Adrenal gland (tissue), 12 donors: ENCODE results near the gene SAMD4A. TPM values are rescaled to one million over a fixed set of nuclear protein-coding genes. Genes with fewer than 3 reads are reported as not detected.

ENCODE experiments used
- DNase-seq, 7 donors: peaks; one replicate each; pipeline ENCODE4 v3.0.0-alpha.2; 2019 to 2020
- H3K27ac ChIP-seq, 5 donors: fragments of 200-600 bp; sonication (generic) in 4 of 5; 1 replicate in 3 of 5; 2 replicates in 2 of 5; pipeline versions ENCODE4 v1.5.1 to v1.8.0; 2016 to 2020; ENCODE audit warnings: mild to moderate bottlenecking in 1 of 5
- H3K27me3 ChIP-seq: fragments of 200-600 bp; 2 replicates; pipeline ENCODE4 v1.8.0; 2021
- H3K36me3 ChIP-seq, 2 donors: fragments of 200-600 bp; replicated peaks in 1 of 2; 1 replicate in 1 of 2; 2 replicates in 1 of 2; pipeline versions ENCODE4 v1.5.1 to v1.8.0; 2018 to 2022
- H3K4me1 ChIP-seq, 2 donors: fragments of 200-600 bp; replicated peaks in 1 of 2; 1 replicate in 1 of 2; 2 replicates in 1 of 2; pipeline versions ENCODE4 v1.5.1 to v1.8.0; 2018 to 2021
- H3K4me3 ChIP-seq, 4 donors: fragments of 200-600 bp; sonication (generic) in 3 of 4; one replicate each; pipeline ENCODE4 v1.5.1; 2016 to 2018
- H3K9me3 ChIP-seq, 3 donors: fragments of 200-600 bp; sonication (generic) in 1 of 3; replicated peaks in 1 of 3; 1 replicate in 2 of 3; 2 replicates in 1 of 3; pipeline versions ENCODE4 v1.5.1 to v1.8.0; 2016 to 2021
- POLR2A ChIP-seq, 2 donors: fragments of 450-650 bp; IDR thresholded peaks; one replicate each; pipeline ENCODE4 v1.6.1; 2017; ENCODE audit warnings: antibody characterized with exemption in 2 of 2, mild to moderate bottlenecking in 2 of 2, moderate library complexity in 1 of 2
- WGBS, 4 donors: extraction: QIAGEN DNeasy Blood & Tissue Kit in 2 of 4; methylation state at CpG; one replicate each; pipeline versions ENCODE4 v1.1.5 to v1.1.7; 2013 to 2017; 5-methylcytosine and 5-hydroxymethylcytosine counted together
- intact Hi-C, 2 donors: fragments of 100-400 bp; cut with DNase I; formaldehyde crosslinking; loops; one replicate each; pipeline versions ENCODE4 v1.14.1 to v1.15.0; 2022 to 2023
- polyA plus RNA-seq, 3 donors: library from polyadenylated mRNA; stranded (reverse); fragments of 200-250 nt in 2 of 3; fragments of 350-450 nt in 1 of 3; fragmentation: Illumina TruSeq in 1 of 3; extraction: RNeasy Lipid Tissue Mini Kit (QIAGEN cat#74804) in 1 of 3; gene quantifications; one replicate each; pipeline ENCODE4 v1.2.3, GENCODE V29; 2013 to 2014
- total RNA-seq, 9 donors: library from RNA; depleted of rRNA in 4 of 9; stranded (reverse); fragments of >200 nt in 4 of 9; fragments of 120-200 nt in 1 of 9; fragmentation: NEBNext Ultra II Directional in 1 of 9; extraction: Animal tissue kit (Norgen Biotek cat#: 25700) in 1 of 9; gene quantifications; one replicate each; pipeline versions ENCODE4 v1.1.0 to v1.2.4, GENCODE V29; 2013 to 2023
- TF ChIP-seq, protein P1 (sequence below), 6 experiments: fragments of 450-650 bp in 4 of 6; fragments of 200-600 bp in 2 of 6; sonication (generic) in 1 of 6; IDR thresholded peaks; 1 replicate in 5 of 6; 2 replicates in 1 of 6; pipeline versions ENCODE4 v1.5.1 to v1.8.0; 2016 to 2021; ENCODE audit warnings: antibody characterized with exemption in 6 of 6, mild to moderate bottlenecking in 2 of 6, moderate library complexity in 1 of 6
- donor health status: healthy with polysubstance abuse.
- donor health status: Bipolar disorder and iron deficiency.
- donor health status: DM: yes; HTN: yes; CAD: no.
- donor health status: DM: no; HTN: no; CAD: no.
- donor health status: DM: no; HTN: no; CAD: no.
- donor health status: DM: yes; HTN: yes; CAD: no.

Gene SAMD4A
- total and polyA plus RNA-seq, 12 donors = 2.2 to 13.2 (median 8.3) TPM

DNA sequence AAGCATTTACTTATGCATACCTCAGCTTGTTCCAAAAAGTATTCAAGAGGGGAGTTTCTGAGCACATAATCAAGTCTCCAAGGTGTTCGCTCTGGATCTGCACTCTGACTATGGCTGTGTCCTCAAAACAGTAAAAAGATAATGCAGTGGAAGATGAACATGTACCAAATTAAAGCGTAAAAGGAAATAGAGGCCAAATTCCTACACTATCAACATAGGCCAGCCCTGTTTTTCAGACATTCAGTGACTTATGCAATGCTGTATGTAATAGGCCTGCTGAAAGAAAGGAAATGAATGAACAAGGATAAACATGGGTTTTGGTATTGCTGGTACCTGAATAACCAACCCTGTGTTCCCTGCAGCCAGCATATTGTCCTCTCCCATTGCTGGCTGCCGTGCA is 115.7 kb downstream of the SAMD4A start:
- WGBS, 4 donors = 88 to 100% (median 94%) methylated on average over 2 to 3 of the region's 3 CpGs
- intact Hi-C loops = no loop called here
- H3K36me3 ChIP-seq = no peaks in the 10 kb centered on the region
- no peaks in the 10 kb centered on the region for H3K27me3 ChIP-seq
- no peak for DNase-seq
- no peak overlapping the region for H3K4me3 ChIP-seq
- no peak overlapping the region for H3K27ac ChIP-seq
- peaks cover 20 to 41% of the 10 kb centered on the region in 2 donors for H3K4me1 ChIP-seq
- H3K9me3 ChIP-seq = no peaks in the 10 kb centered on the region
- no peak for TF ChIP-seq POLR2A (IDR thresholded peaks at IDR 0.05)
- TF ChIP-seq, protein P1, sequence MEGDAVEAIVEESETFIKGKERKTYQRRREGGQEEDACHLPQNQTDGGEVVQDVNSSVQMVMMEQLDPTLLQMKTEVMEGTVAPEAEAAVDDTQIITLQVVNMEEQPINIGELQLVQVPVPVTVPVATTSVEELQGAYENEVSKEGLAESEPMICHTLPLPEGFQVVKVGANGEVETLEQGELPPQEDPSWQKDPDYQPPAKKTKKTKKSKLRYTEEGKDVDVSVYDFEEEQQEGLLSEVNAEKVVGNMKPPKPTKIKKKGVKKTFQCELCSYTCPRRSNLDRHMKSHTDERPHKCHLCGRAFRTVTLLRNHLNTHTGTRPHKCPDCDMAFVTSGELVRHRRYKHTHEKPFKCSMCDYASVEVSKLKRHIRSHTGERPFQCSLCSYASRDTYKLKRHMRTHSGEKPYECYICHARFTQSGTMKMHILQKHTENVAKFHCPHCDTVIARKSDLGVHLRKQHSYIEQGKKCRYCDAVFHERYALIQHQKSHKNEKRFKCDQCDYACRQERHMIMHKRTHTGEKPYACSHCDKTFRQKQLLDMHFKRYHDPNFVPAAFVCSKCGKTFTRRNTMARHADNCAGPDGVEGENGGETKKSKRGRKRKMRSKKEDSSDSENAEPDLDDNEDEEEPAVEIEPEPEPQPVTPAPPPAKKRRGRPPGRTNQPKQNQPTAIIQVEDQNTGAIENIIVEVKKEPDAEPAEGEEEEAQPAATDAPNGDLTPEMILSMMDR (IDR thresholded peaks at IDR 0.05) = no peak

DNA sequence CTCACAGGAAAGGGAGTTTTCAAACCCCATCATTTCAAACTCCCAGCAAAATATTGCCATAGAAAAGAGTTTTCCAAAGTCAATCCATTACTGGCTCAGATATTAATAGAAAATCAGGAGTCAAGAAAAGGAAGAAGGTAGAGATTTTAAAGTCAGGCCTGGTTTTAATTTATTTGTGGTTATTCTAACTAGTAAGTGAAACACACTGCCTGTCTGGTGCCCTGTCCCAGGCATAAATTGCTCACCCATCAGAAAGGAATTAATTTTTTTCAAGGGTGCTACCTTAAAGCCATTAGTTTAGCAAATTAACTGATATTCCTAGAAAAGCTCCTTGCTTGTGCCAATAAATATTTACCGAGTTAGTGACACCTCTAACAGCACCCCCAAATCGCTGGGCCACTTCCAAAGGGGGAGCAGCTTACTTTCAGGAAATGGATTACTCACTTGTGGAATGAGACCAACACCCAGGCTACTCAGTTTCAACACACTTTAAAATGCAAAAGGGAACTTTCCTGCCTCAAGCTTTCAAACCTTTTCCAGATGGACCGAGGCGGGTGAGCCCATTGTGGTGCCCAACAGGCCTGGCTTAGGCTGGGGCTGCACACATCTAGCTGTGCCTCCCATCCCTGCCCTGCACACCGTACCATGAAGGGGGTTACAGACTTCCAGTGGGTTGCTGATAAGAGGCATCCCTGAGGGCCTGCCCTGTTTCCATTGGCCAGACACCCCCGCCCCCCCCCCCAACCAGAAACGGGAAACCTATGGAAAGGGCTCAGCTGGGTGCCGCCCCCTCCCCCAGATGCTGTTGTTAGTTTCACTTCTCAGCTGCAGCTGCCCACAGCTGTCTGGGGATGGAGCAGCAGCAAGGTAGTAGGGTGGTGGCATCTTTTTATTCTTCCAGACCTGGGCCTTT is 117.2 kb downstream of the SAMD4A start:
- TF ChIP-seq, protein P1 (IDR thresholded peaks at IDR 0.05) = no peak
- TF ChIP-seq POLR2A (IDR thresholded peaks at IDR 0.05) = no peak
- Histone ChIP-seq H3K4me3 (no peak overlapping the region), H3K9me3 (no peaks in the 10 kb centered on the region), H3K36me3 (no peaks in the 10 kb centered on the region), H3K4me1 (peaks cover 20 to 36% of the 10 kb centered on the region in 2 donors), H3K27me3 (no peaks in the 10 kb centered on the region), H3K27ac (peak overlapping the region in 2 of 5 donors; percentile 63 to 91)
- 48 to 57% (median 54%) methylated on average over 5 to 8 of the region's 8 CpGs for WGBS, 4 donors
- intact Hi-C loops = no loop called here
- DNase-seq = peak in 4 of 7 donors; percentile 25 to 60 (median 30)

DNA sequence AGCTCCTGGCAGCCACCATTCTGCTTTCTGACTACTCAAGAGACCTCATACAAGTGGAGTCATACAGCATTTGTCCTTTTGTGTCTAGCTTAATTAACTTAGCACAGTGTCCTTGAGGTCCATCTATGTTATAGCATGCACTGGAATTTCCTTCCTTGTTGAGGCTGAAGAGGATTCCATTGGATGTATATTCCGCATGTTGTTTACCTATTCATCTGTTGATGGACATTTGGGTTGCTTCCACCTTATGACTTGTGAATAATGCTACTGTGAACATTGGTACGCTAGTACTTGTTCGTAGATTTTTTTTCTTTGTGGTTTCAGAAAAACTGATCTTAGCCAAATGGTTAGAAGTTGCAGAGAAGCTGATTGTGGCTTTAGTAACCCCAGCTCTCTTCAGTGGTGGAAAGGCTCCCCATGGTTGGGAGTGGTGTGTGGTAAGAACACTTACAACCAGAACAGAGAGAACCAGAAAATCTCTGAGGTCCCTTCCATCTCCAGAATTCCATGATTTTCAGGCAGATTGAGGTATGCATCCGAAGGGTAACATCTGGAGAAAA is 118.4 kb downstream of the SAMD4A start:
- intact Hi-C loops = no loop called here
- Histone ChIP-seq H3K4me1 (peaks cover 20 to 36% of the 10 kb centered on the region in 2 donors), H3K36me3 (no peaks in the 10 kb centered on the region), H3K9me3 (no peaks in the 10 kb centered on the region), H3K27ac (peak overlapping the region; percentile 71 to 91 (median 90)), H3K4me3 (no peak overlapping the region), H3K27me3 (no peaks in the 10 kb centered on the region)
- 86 to 92% (median 91%) methylated on average over 4 of the region's 4 CpGs for WGBS, 4 donors
- no peak for DNase-seq
- no peak for TF ChIP-seq POLR2A (IDR thresholded peaks at IDR 0.05)

DNA sequence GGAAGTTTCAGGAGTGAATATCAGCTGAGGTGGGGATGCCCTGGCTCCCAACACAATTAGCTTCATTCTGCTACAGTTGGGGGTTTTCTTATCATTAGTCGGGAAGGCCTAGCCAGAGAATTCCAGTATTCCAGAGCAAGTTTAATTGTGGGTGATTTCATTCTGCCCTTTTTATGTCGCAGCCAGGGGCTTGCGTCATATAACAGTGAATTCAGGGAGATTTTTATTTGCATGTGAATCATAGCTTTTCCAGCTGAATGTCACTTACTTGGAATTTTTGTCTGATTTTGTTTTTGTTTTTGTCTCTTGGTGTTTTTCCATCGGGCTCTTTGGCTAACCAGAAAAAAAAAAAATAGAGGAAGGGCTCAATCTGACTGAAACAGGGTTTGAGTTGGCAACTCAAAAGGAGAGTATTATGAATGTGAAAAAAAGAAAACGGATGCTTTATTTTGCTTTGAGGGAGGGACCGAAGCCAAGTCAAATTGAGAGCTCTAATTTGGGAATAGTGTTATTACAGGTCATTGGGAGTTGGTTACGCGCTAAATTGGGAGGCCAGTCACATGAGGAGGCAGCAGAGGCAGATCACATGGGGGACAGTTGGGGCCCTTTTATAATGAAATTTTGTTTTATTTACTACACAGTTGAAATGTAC is 119.4 kb downstream of the SAMD4A start:
- Histone ChIP-seq H3K4me3 (peak overlapping the region in 1 of 4 donors; percentile 11), H3K9me3 (no peaks in the 10 kb centered on the region), H3K36me3 (no peaks in the 10 kb centered on the region), H3K27me3 (no peaks in the 10 kb centered on the region), H3K4me1 (peaks cover 20 to 35% of the 10 kb centered on the region in 2 donors), H3K27ac (peak overlapping the region; percentile 71 to 91 (median 90))
- WGBS, 4 donors = 26 to 34% (median 32%) methylated on average over 8 of the region's 8 CpGs
- intact Hi-C loops = no loop called here
- TF ChIP-seq, protein P1 (IDR thresholded peaks at IDR 0.05) = no peak
- TF ChIP-seq POLR2A (IDR thresholded peaks at IDR 0.05) = no peak
- peak; percentile 58 to 83 (median 68) for DNase-seq
